GM23248 (cell line): ENCODE results near the gene EIF1AD. TPM values are rescaled to one million over a fixed set of nuclear protein-coding genes. Genes with fewer than 3 reads are reported as not detected.
A peak's percentile ranks its signal among the peaks of the same experiment; 100 is the strongest.

Experiments
- DNase-seq: peaks from one replicate; pipeline ENCODE4 v3.0.0-alpha.2; 2015
- H2AFZ ChIP-seq: fragments of 200-600 bp; sonication (generic); 2 replicates; pipeline ENCODE4 v1.6.1; 2016; ENCODE audit warnings: antibody characterized with exemption
- H3F3A ChIP-seq: fragments of 200-600 bp; sonication (generic); 2 replicates; pipeline ENCODE4 v1.6.1; 2016; ENCODE audit warnings: mild to moderate bottlenecking, antibody characterized with exemption, mixed run types; ENCODE audit not compliant: insufficient read depth
- H3K27ac ChIP-seq: fragments of 200-600 bp; sonication (generic); 2 replicates; pipeline ENCODE4 v1.5.1; 2016; ENCODE audit warnings: mild to moderate bottlenecking
- H3K27me3 ChIP-seq: fragments of 200-600 bp; sonication (generic); replicated peaks from 2 replicates; pipeline ENCODE4 v1.6.1; 2016; ENCODE audit warnings: mild to moderate bottlenecking; ENCODE audit not compliant: insufficient read depth
- H3K36me3 ChIP-seq: fragments of 200-600 bp; sonication (generic); 2 replicates; pipeline ENCODE4 v1.6.1; 2016; ENCODE audit warnings: low read depth, mild to moderate bottlenecking
- H3K4me1 ChIP-seq: fragments of 200-600 bp; sonication (generic); 2 replicates; pipeline ENCODE4 v1.6.1; 2016; ENCODE audit warnings: mild to moderate bottlenecking; ENCODE audit not compliant: insufficient read depth
- H3K4me2 ChIP-seq: fragments of 200-600 bp; sonication (generic); one replicate; pipeline ENCODE4 v1.6.1; 2016; ENCODE audit warnings: mild to moderate bottlenecking; ENCODE audit not compliant: unreplicated experiment
- H3K4me3 ChIP-seq: fragments of 200-600 bp; sonication (generic); 2 replicates; pipeline ENCODE4 v1.5.1; 2016; ENCODE audit warnings: mild to moderate bottlenecking
- H3K79me2 ChIP-seq: fragments of 200-600 bp; sonication (generic); 2 replicates; pipeline ENCODE4 v1.6.1; 2016; ENCODE audit warnings: mild to moderate bottlenecking; ENCODE audit not compliant: insufficient read depth
- H3K9ac ChIP-seq: fragments of 200-600 bp; sonication (generic); 2 replicates; pipeline ENCODE4 v1.6.1; 2016; ENCODE audit warnings: mild to moderate bottlenecking
- H3K9me2 ChIP-seq: fragments of 200-600 bp; sonication (generic); 2 replicates; pipeline ENCODE4 v1.6.1; 2016; ENCODE audit warnings: mixed run types, mild to moderate bottlenecking, moderate library complexity; ENCODE audit not compliant: insufficient read depth
- H3K9me3 ChIP-seq: fragments of 200-600 bp; sonication (generic); one replicate; pipeline ENCODE4 v1.6.1; 2017; ENCODE audit warnings: low read depth
- H4K20me1 ChIP-seq: fragments of 200-600 bp; sonication (generic); 2 replicates; pipeline ENCODE4 v1.6.0; 2016; ENCODE audit not compliant: insufficient read depth
- EZH2 ChIP-seq: fragments of 200-600 bp; sonication (generic); IDR thresholded peaks from 2 replicates; pipeline ENCODE4 v1.6.1; 2018; ENCODE audit warnings: antibody characterized with exemption, mild to moderate bottlenecking; ENCODE audit not compliant: insufficient read depth, poor library complexity, severe bottlenecking
- EZH2phosphoT487 ChIP-seq: fragments of 200-600 bp; sonication (generic); IDR thresholded peaks from 2 replicates; pipeline ENCODE4 v1.6.1; 2018; ENCODE audit warnings: antibody characterized with exemption, moderate library complexity, mild to moderate bottlenecking, low read depth; ENCODE audit not compliant: insufficient read depth
- WGBS, 2 experiments: methylation state at CpG; one replicate each; pipeline ENCODE4 v1.1.6; 2015 to 2017; ENCODE audit warnings: low lambda C conversion rate in 2 of 2, low coverage in 1 of 2; ENCODE audit errors: missing lambda C conversion rate in 2 of 2; 5-methylcytosine and 5-hydroxymethylcytosine counted together
- in situ Hi-C: fragments of 300-500 bp; cut with MboI; formaldehyde crosslinking; loops from 2 replicates; pipeline ENCODE4 v1.15.0; 2020
- polyA plus RNA-seq: library from polyadenylated mRNA; unstranded; fragments of >200 nt; fragmentation: Nextera tagmentation; extraction: Ambion mirVana; gene quantifications from 2 replicates; pipeline ENCODE4 v1.2.1, GENCODE V29; 2016
- total RNA-seq: library from RNA; depleted of rRNA; stranded (reverse); fragments of >200 nt; shearing (Covaris generic); gene quantifications from 2 replicates; pipeline ENCODE4 v1.2.3, GENCODE V29; 2014; rRNA removed

EIF1AD gene
- total RNA-seq (21.2 and 22.8 TPM in 2 replicates), polyA plus RNA-seq (21.6 and 25.3 TPM in 2 replicates)

GRCh38 chr11:66001942-66002647 lies at the start of gene EIF1AD, which contains the start of gene BANF1:
TSS of gene EIF1AD (minus strand) at chr11:66002157. CDS start at chr11:66000389, 1,768 bp downstream.
TSS of gene BANF1 (plus strand) at chr11:66002503. CDS start at chr11:66003251, 748 bp downstream.
- Histone ChIP-seq H4K20me1 (no peaks in the 10 kb centered on the region), H3K9me3 (no peaks in the 10 kb centered on the region), H3K27me3 (no peaks in the 10 kb centered on the region), H3K79me2 (peaks cover 69% of the 10 kb centered on the region), H3K4me2 (peak within 1 kb of the TSS; percentile 91), H3K27ac (peak within 1 kb of the TSS; percentile 82), H3K4me1 (peaks cover 5% of the 10 kb centered on the region), H3F3A (peaks cover 6% of the 10 kb centered on the region), H2AFZ (peak within 1 kb of the TSS; percentile 83), H3K36me3 (peaks cover 24% of the 10 kb centered on the region), H3K4me3 (peak within 1 kb of the TSS; percentile 86), H3K9ac (peak within 1 kb of the TSS; percentile 88), H3K9me2 (no peaks in the 10 kb centered on the region)
- peak; percentile 99 for DNase-seq
- 0 to 1% methylated on average over 46 to 55 of the region's 55 CpGs for WGBS, 2 experiments
- no peak for TF ChIP-seq EZH2phosphoT487
- no peak for TF ChIP-seq EZH2
- in situ Hi-C loops, result no loop called here

DNA sequence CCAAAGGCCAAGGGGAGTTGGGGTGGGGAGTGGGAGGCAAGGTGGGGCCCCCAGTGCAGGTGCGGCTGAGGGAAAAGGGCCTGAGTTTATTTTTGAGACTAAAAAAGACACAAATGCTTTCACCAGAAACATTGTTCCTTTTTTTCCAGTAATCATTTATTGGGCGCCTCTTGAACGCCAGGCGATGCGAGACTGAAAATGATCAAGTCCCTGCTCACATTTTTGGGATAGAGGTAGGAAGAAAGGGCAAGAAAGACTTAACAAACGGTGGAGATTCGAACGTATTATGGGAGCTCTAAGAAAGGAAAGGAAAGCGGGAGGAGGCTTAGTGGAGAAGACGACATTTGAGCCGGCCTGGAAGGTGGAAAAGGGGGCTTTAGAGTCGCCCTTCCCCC lies 49.4 kb upstream of the EIF1AD start:
- Histone ChIP-seq H2AFZ (peak overlapping the region; percentile 79), H3K9me2 (no peaks in the 10 kb centered on the region), H4K20me1 (no peaks in the 10 kb centered on the region), H3K36me3 (peaks cover 16% of the 10 kb centered on the region), H3K9ac (peak overlapping the region; percentile 97), H3F3A (peaks cover 15% of the 10 kb centered on the region; the same call in 1 of the 2 replicates), H3K79me2 (peaks cover 42% of the 10 kb centered on the region), H3K9me3 (no peaks in the 10 kb centered on the region), H3K27me3 (no peaks in the 10 kb centered on the region), H3K4me3 (peak overlapping the region; percentile 97), H3K27ac (peak overlapping the region; percentile 80), H3K4me1 (peaks cover 22% of the 10 kb centered on the region), H3K4me2 (peak overlapping the region; percentile 64)
- in situ Hi-C loops, result no loop called here
- TF ChIP-seq EZH2 (no peak), EZH2phosphoT487 (no peak)
- 17 to 22% methylated on average over 12 of the region's 12 CpGs for WGBS, 2 experiments
- DNase-seq, result no peak

DNA sequence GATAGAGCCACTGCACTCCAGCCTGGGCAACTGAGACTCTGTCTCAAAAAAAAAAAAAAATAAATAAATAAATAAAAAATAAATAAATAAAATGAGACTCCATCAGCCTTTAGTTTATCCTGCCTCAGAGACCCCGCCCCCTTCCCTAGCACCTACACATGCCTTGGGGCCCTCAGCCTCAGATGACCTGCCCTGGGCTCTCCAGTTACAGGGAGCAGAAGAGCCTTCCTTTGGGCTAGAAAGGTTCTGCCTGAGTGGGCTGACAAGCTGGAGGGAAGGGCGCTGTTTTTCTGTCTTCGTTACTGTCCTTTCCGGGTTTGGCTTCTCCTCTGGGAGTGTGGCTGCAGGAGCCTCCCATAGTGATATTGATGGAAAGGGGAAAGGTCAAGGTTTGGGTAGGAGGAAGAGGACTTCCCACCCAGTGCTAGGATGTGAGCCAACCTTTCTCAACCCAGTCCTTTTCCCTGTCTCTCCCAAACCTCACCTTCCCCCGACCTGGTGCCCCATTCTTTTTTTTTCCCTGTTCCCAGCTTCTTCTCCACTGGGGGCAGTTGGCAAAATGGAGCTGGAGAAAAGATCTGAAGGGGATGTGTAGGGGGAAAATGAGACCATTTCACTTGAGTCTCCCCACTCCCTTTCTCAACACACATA lies 48.7 kb upstream of the EIF1AD start:
- Histone ChIP-seq H3K27ac (peak overlapping the region; percentile 80), H3K9me2 (no peaks in the 10 kb centered on the region)
- WGBS, 2 experiments, result 96 to 100% methylated on average over 5 of the region's 5 CpGs

DNA sequence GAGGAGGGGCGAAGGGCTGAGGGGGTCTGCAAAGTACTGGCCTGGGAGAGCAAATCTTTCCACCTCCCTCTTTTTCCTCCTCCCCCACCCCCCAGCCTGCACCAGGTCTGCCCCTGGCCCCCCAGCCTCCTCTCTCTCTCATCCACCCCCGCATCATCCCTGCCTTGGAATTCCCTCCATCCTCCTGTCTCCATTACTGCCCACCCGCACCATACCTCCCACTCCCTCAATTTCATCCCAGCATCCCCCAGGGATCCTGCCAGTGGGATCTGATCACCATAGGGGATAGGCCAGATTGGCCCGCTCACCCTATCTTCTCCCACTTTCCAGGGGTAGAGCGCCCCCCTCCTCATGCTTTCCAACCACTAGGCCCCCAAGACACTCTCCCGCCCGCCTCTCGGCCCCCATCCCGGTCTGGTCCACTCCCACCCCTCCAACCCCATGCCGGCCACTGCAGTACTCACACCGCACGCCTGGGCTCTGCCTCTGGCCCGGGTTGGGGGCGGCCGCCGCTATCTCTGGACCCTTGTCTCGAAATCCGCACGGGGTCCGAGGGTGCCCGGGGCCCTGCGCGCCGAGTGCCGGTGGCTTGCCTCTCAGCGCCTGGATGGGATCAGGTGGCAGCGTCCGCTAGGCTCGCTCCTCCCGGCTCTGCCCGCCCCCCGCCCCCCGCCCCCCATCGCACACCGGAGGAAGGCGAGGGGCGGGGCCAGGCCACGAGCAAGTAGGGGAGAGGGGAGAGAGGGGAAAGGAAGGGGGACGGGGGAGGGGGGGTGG lies 46.8 kb upstream of the EIF1AD start, which contains the start of gene GAL3ST3:
Gene GAL3ST3, minus strand, starts transcription at position 615 of the 777 bp plus-strand sequence. CDS start 3,746 bp downstream, outside the sequence.
- H3K27ac ChIP-seq, result no peak within 1 kb of the TSS
- no peak within 1 kb of the TSS for H3K9ac ChIP-seq
- H3K9me2 ChIP-seq, result no peaks in the 10 kb centered on the region
- H3K4me3 ChIP-seq, result no peak within 1 kb of the TSS
- no peaks in the 10 kb centered on the region for H3K9me3 ChIP-seq
- TF ChIP-seq EZH2 (no peak), EZH2phosphoT487 (no peak)
- DNase-seq, result no peak
- H4K20me1 ChIP-seq, result no peaks in the 10 kb centered on the region
- no peak within 1 kb of the TSS for H2AFZ ChIP-seq
- peaks cover 10% of the 10 kb centered on the region; the same call in 1 of the 2 replicates for H3F3A ChIP-seq
- H3K4me2 ChIP-seq, result no peak within 1 kb of the TSS
- 8% methylated on average over 38 of the region's 39 CpGs; no CpG with 5 or more reads in 1 of the 2 experiments for WGBS, 2 experiments
- no peaks in the 10 kb centered on the region for H3K27me3 ChIP-seq
- H3K79me2 ChIP-seq, result peaks cover 16% of the 10 kb centered on the region
- peaks cover 13% of the 10 kb centered on the region for H3K4me1 ChIP-seq
- H3K36me3 ChIP-seq, result no peaks in the 10 kb centered on the region
- in situ Hi-C loops, result no loop called here

More for the DNA sequence above, 48.7 kb upstream of the EIF1AD start:
- in situ Hi-C loops, result no loop called here
- Histone ChIP-seq H3K9ac (peak overlapping the region; percentile 97), H3K27me3 (no peaks in the 10 kb centered on the region), H3K4me1 (peaks cover 22% of the 10 kb centered on the region), H3K79me2 (peaks cover 35% of the 10 kb centered on the region), H2AFZ (peak overlapping the region; percentile 79), H3K4me2 (peak overlapping the region; percentile 64), H3K36me3 (peaks cover 11% of the 10 kb centered on the region), H3F3A (peaks cover 10% of the 10 kb centered on the region; the same call in 1 of the 2 replicates), H3K4me3 (no peak overlapping the region; the same call in 1 of the 2 replicates), H4K20me1 (no peaks in the 10 kb centered on the region), H3K9me3 (no peaks in the 10 kb centered on the region)
- TF ChIP-seq EZH2 (no peak), EZH2phosphoT487 (no peak)
- DNase-seq, result peak; percentile 22
